Neural cell (in vitro differentiated cells): Measurements from ENCODE around the gene RETSAT. TPM values are rescaled to one million over a fixed set of nuclear protein-coding genes. Genes with fewer than 3 reads are reported as not detected.

Source experiments
- H2AFZ ChIP-seq: fragments of 200-600, 300-800 bp; sonication (generic), shearing (Covaris generic); 2 replicates; pipeline ENCODE4 v1.6.0; 2014; ENCODE audit warnings: low read depth, mild to moderate bottlenecking, antibody characterized with exemption, low read length, moderate library complexity
- H3F3A ChIP-seq: fragments of 200-600 bp; shearing (Covaris generic); 2 replicates; pipeline ENCODE4 v1.6.1; 2016; ENCODE audit warnings: mild to moderate bottlenecking, moderate library complexity, mixed read lengths, antibody characterized with exemption, low read length; ENCODE audit not compliant: insufficient read depth, poor library complexity, severe bottlenecking
- H3K27ac ChIP-seq: fragments of 200-600, 300-800 bp; sonication (generic), shearing (Covaris generic); 2 replicates; pipeline ENCODE4 v1.5.1; 2014; ENCODE audit warnings: mild to moderate bottlenecking, low read length, moderate library complexity
- H3K27me3 ChIP-seq: fragments of 300-800, 200-600 bp; sonication (generic), shearing (Covaris generic); 2 replicates; pipeline ENCODE4 v1.6.0; 2014; ENCODE audit warnings: mild to moderate bottlenecking, low read depth, low read length, moderate library complexity; ENCODE audit not compliant: insufficient read depth
- H3K36me3 ChIP-seq: fragments of 300-800, 200-600 bp; sonication (generic), shearing (Covaris generic); 2 replicates; pipeline ENCODE4 v1.5.1; 2014; ENCODE audit warnings: mild to moderate bottlenecking, antibody characterized with exemption, low read length, moderate library complexity; ENCODE audit not compliant: insufficient read depth
- H3K4me2 ChIP-seq: fragments of 300-800, 200-600 bp; sonication (generic), shearing (Covaris generic); 2 replicates; pipeline ENCODE4 v1.6.0; 2014; ENCODE audit warnings: mild to moderate bottlenecking, low read length
- H3K4me3 ChIP-seq: fragments of 300-800, 200-600 bp; sonication (generic), shearing (Covaris generic); 2 replicates; pipeline ENCODE4 v1.5.1; 2014; ENCODE audit warnings: mild to moderate bottlenecking, low read length, moderate library complexity
- H3K79me2 ChIP-seq: fragments of 200-600 bp; shearing (Covaris generic); replicated peaks from 2 replicates; pipeline ENCODE4 v1.6.0; 2014; ENCODE audit warnings: mild to moderate bottlenecking, low read length, moderate library complexity; ENCODE audit not compliant: insufficient read depth
- H3K9ac ChIP-seq: fragments of 300-800, 200-600 bp; sonication (generic), shearing (Covaris generic); 2 replicates; pipeline ENCODE4 v1.6.1; 2016; ENCODE audit warnings: mild to moderate bottlenecking, low read length, mixed read lengths
- H3K9me2 ChIP-seq: fragments of 200-600 bp; shearing (Covaris generic); 2 replicates; pipeline ENCODE4 v1.6.1; 2016; ENCODE audit warnings: mild to moderate bottlenecking, low read length, mixed read lengths; ENCODE audit not compliant: insufficient read depth
- H3K9me3 ChIP-seq: fragments of 200-600, 300-800 bp; sonication (generic), shearing (Covaris generic); 2 replicates; pipeline ENCODE4 v1.6.1; 2016; ENCODE audit warnings: mild to moderate bottlenecking, mixed run types, low read length, moderate library complexity, mixed read lengths
- H4K20me1 ChIP-seq: fragments of 200-600 bp; shearing (Covaris generic); 2 replicates; pipeline ENCODE4 v1.6.1; 2016; ENCODE audit warnings: mild to moderate bottlenecking, mixed run types; ENCODE audit not compliant: insufficient read depth
- EP300 ChIP-seq: fragments of 450-650 bp; conservative IDR thresholded peaks from 2 replicates; pipeline ENCODE4 v1.6.1; 2014; ENCODE audit warnings: antibody characterized with exemption, mild to moderate bottlenecking, moderate library complexity; ENCODE audit not compliant: poor library complexity, severe bottlenecking
- EZH2 ChIP-seq: fragments of 200-600, 300-800 bp; shearing (Covaris generic), sonication (generic); IDR thresholded peaks from 2 replicates; pipeline ENCODE4 v1.6.1; 2014; ENCODE audit warnings: antibody characterized with exemption, low read length, borderline replicate concordance, mild to moderate bottlenecking; ENCODE audit not compliant: insufficient read depth, poor library complexity, severe bottlenecking
- MXI1 ChIP-seq: fragments of 450-650 bp; conservative IDR thresholded peaks from 2 replicates; pipeline ENCODE4 v1.6.1; 2014; ENCODE audit warnings: antibody characterized with exemption, mild to moderate bottlenecking; ENCODE audit not compliant: poor library complexity, severe bottlenecking
- POLR2AphosphoS5 ChIP-seq: IDR thresholded peaks from 2 replicates; pipeline ENCODE4 v1.6.1; 2012
- RAD21 ChIP-seq: fragments of 450-650 bp; conservative IDR thresholded peaks from 2 replicates; pipeline ENCODE4 v1.6.1; 2014; ENCODE audit warnings: antibody characterized with exemption, mild to moderate bottlenecking, moderate library complexity
- SMC3 ChIP-seq: fragments of 450-650 bp; conservative IDR thresholded peaks from 2 replicates; pipeline ENCODE4 v1.6.1; 2014; ENCODE audit warnings: antibody characterized with exemption, mild to moderate bottlenecking, moderate library complexity; ENCODE audit not compliant: poor library complexity
- TAF1 ChIP-seq: IDR thresholded peaks from 2 replicates; pipeline ENCODE4 v1.6.1; 2012; ENCODE audit warnings: low read depth
- polyA plus RNA-seq: library from polyadenylated mRNA; depleted of rRNA; stranded (reverse); fragments of >200 nt; gene quantifications from 2 replicates; pipeline ENCODE4 v1.2.3, GENCODE V29; 2014
- TF ChIP-seq, protein P1 (sequence below): IDR thresholded peaks from 2 replicates; pipeline ENCODE4 v1.6.1; 2012; ENCODE audit warnings: borderline replicate concordance
- TF ChIP-seq, protein P2 (sequence below): fragments of 450-650 bp; IDR thresholded peaks from 2 replicates; pipeline ENCODE4 v1.5.1; 2014; ENCODE audit warnings: antibody characterized with exemption, mild to moderate bottlenecking, moderate library complexity; ENCODE audit not compliant: poor library complexity, severe bottlenecking

RETSAT gene
- polyA plus RNA-seq, 1 donor from 2014 or later: 10.9 TPM

DNA sequence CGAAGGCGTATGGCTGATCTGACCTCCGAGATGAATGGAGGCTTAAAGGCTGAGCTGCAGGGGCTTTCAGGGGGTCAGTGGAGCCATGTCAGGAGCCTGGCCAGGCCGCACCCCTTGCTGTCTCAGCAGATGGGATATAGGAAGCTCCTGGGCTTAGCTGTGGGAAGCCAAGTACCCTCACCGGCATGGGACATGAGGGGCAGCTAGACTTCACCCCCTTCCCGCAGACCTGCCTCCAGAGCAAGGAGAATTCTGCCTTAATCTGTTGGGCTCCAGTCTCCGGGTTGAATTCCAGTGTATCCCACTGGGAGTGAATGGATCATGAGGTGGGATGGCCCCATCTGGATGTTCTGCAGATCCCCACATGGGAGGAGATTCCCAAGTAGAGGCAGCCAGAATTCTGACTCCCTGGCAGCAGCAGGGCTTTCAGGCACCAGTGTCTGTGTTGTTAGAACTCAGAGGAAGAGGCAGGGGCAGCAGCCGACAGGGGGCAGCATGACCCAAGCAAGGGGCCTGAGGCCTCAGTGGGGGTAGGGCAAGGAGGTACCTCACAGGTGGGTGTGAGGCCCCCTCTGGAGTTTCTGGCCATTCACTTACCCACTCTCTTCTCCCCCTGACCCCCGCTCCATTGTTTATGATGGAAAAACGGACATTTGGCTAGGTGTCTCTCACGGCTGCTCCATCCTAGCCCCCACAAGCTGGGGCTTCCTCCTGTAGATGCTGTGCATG lies 36.8 kb upstream of the RETSAT start:
- Histone ChIP-seq H3F3A (no peaks in the 10 kb centered on the region), H3K27me3 (no peaks in the 10 kb centered on the region), H3K9me2 (no peaks in the 10 kb centered on the region), H4K20me1 (no peaks in the 10 kb centered on the region), H3K36me3 (no peaks in the 10 kb centered on the region), H3K4me3 (no peak overlapping the region), H2AFZ (no peak overlapping the region), H3K9me3 (no peaks in the 10 kb centered on the region), H3K27ac (no peak overlapping the region), H3K79me2 (no peaks in the 10 kb centered on the region), H3K4me2 (no peak overlapping the region), H3K9ac (no peak overlapping the region)
- TF ChIP-seq RAD21 (peak; percentile 12), TAF1 (no peak)
- TF ChIP-seq, protein P1, sequence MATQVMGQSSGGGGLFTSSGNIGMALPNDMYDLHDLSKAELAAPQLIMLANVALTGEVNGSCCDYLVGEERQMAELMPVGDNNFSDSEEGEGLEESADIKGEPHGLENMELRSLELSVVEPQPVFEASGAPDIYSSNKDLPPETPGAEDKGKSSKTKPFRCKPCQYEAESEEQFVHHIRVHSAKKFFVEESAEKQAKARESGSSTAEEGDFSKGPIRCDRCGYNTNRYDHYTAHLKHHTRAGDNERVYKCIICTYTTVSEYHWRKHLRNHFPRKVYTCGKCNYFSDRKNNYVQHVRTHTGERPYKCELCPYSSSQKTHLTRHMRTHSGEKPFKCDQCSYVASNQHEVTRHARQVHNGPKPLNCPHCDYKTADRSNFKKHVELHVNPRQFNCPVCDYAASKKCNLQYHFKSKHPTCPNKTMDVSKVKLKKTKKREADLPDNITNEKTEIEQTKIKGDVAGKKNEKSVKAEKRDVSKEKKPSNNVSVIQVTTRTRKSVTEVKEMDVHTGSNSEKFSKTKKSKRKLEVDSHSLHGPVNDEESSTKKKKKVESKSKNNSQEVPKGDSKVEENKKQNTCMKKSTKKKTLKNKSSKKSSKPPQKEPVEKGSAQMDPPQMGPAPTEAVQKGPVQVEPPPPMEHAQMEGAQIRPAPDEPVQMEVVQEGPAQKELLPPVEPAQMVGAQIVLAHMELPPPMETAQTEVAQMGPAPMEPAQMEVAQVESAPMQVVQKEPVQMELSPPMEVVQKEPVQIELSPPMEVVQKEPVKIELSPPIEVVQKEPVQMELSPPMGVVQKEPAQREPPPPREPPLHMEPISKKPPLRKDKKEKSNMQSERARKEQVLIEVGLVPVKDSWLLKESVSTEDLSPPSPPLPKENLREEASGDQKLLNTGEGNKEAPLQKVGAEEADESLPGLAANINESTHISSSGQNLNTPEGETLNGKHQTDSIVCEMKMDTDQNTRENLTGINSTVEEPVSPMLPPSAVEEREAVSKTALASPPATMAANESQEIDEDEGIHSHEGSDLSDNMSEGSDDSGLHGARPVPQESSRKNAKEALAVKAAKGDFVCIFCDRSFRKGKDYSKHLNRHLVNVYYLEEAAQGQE: no peak

DNA sequence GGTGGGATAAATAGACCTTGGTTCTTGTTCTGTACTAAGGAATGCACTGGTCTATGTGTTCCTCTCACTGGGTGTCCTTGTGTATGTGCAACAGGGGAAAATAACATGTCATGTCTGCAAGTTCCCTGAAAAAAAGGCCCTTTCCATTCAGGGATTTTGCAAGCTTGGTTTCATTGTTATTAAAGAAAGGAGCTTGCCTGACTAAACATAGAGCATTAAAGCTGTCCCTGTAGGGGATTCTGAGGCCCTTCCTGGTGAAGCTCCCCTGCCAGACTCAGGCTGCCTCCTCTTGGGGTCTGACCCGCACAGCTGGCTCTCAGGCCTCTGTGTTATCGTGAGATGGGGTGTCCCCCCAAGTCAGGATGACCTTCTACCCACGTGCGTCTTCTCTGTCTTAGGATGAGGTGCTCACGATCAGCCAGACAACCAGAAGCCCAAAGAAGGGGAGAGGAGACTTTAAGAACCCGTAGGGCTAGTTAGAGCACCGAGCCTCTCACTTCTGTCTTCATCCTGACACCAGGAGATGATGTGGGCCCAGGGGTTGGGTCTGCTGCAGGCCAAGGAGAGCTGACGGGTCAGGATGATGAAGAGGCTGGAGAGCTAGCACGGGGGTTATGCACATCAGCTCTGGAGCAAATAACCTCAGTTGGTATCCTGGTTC lies 34.7 kb upstream of the RETSAT start:
- no peak overlapping the region for H3K4me2 ChIP-seq
- H4K20me1 ChIP-seq: no peaks in the 10 kb centered on the region
- no peaks in the 10 kb centered on the region for H3K9me3 ChIP-seq
- TF ChIP-seq, protein P2, sequence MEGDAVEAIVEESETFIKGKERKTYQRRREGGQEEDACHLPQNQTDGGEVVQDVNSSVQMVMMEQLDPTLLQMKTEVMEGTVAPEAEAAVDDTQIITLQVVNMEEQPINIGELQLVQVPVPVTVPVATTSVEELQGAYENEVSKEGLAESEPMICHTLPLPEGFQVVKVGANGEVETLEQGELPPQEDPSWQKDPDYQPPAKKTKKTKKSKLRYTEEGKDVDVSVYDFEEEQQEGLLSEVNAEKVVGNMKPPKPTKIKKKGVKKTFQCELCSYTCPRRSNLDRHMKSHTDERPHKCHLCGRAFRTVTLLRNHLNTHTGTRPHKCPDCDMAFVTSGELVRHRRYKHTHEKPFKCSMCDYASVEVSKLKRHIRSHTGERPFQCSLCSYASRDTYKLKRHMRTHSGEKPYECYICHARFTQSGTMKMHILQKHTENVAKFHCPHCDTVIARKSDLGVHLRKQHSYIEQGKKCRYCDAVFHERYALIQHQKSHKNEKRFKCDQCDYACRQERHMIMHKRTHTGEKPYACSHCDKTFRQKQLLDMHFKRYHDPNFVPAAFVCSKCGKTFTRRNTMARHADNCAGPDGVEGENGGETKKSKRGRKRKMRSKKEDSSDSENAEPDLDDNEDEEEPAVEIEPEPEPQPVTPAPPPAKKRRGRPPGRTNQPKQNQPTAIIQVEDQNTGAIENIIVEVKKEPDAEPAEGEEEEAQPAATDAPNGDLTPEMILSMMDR: no peak
- no peak for TF ChIP-seq POLR2AphosphoS5
- TF ChIP-seq EZH2: no peak
- TF ChIP-seq RAD21: no peak
- TF ChIP-seq MXI1: no peak
- no peaks in the 10 kb centered on the region for H3K79me2 ChIP-seq
- H3K9ac ChIP-seq: no peak overlapping the region
- H3K27me3 ChIP-seq: no peaks in the 10 kb centered on the region
- no peaks in the 10 kb centered on the region for H3K9me2 ChIP-seq
- H3F3A ChIP-seq: no peaks in the 10 kb centered on the region
- H3K4me3 ChIP-seq: no peak overlapping the region
- no peak overlapping the region for H2AFZ ChIP-seq
- H3K36me3 ChIP-seq: no peaks in the 10 kb centered on the region
- H3K27ac ChIP-seq: no peak overlapping the region

DNA sequence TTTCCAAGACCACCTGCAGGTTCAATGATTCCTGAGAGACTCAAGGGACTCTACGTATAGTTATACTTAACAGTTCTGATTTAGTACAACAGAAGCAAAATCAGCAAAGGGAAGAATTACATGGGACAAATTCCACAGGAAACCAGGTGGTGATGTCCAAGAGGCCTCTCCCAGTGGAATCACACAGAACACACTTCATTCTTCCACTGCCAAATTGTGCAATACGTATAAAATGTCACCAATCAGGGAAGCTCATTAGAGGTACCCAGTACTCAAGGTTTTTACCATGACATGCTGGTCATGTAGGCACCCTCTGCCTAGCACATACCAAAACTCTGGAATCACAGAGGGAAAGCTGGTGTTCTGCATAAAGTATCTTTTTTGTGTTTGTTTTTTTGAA lies 33.4 kb upstream of the RETSAT start:
- H3K27ac ChIP-seq: no peak overlapping the region
- no peaks in the 10 kb centered on the region for H4K20me1 ChIP-seq
- no peaks in the 10 kb centered on the region for H3K36me3 ChIP-seq
- no peaks in the 10 kb centered on the region for H3K9me2 ChIP-seq
- H2AFZ ChIP-seq: no peak overlapping the region
- no peaks in the 10 kb centered on the region for H3F3A ChIP-seq
- H3K9ac ChIP-seq: no peak overlapping the region
- H3K4me3 ChIP-seq: no peak overlapping the region
- H3K4me2 ChIP-seq: no peak overlapping the region
- no peaks in the 10 kb centered on the region for H3K27me3 ChIP-seq
- H3K79me2 ChIP-seq: no peaks in the 10 kb centered on the region
- no peak for TF ChIP-seq POLR2AphosphoS5
- no peak for TF ChIP-seq MXI1
- TF ChIP-seq, protein P2: no peak
- TF ChIP-seq SMC3: no peak
- TF ChIP-seq RAD21: no peak
- TF ChIP-seq, protein P1: no peak
- TF ChIP-seq EP300: no peak
- TF ChIP-seq TAF1: no peak
- TF ChIP-seq EZH2: no peak
- no peaks in the 10 kb centered on the region for H3K9me3 ChIP-seq
